HK-2 (cell line): ENCODE data around the gene NF1.

Experiments used
- DNase-seq: peaks from one replicate; pipeline ENCODE4 v3.0.0-alpha.2; 2018; ENCODE audit not compliant: unreplicated experiment

NF1 gene

GRCh38 chr17:31401456-31402254 is 306.9 kb downstream of the NF1 start:
- DNase-seq = no peak

DNA sequence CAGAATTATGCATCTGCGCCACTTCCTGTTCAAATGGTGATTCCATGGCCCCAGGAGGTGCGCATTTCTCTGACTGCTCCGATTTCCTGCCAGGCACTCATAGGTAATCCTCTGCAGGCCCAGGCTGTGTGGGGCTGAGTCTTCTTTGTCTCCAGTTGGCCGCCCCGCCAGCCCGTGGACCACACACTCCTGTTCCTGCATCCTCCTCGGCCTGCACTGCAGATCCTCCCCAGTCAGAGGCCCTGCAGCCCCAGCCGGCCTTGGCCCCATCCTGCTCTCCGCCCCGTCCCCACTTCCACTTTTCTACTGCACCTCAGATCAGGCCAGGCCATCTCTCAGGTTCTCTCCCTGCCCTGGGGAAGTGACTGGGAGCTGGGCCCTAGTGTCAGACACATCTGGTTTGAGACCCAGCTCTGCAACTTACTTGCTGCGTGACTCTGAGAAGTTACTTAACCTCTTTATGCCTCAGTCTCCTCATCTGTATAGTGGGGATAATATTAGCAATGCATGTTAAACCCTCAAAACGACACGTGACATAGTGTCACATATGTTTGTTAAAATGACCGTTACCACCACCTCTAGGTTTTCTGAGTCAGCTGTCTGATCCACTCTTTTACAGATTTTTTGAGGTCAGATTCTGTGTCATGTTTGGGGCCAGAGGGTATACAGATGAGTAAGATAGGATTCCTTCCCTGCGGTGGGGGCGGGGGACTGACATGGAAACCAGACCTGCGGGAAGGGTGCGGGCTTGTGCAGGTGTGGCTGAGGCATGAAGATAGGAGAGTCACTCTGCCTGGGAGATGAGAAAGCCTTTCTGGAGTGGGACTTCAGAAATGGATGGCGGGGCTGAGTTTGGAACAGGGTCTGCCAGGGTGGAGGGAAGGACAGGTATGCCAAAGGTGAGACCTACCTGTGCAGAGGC is 309.5 kb downstream of the NF1 start:
- no peak for DNase-seq

DNA sequence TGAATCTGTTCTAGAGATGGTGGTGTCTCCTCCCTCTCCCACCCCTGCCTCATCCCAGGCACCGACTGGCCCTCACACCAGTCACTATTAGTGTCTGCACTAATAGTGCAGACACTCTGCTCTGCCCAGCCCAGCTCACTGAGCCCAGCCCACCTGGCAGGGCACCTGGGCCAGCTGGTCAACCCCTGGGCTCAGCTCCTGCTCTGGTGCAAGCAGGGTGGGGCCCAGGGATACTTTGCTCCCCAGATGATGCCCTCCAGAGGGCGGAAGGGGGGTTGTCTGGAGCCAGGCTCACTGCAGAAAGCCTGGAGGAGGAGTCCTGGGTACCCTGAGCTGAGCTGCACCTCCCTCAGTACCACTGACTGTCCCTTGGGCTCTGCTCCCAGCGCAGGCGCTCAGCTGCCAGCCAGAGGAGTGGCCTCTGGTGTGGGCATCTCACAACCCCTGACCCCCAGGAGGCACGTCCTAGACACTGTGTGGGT is 311.2 kb downstream of the NF1 start:
- DNase-seq = no peak

DNA sequence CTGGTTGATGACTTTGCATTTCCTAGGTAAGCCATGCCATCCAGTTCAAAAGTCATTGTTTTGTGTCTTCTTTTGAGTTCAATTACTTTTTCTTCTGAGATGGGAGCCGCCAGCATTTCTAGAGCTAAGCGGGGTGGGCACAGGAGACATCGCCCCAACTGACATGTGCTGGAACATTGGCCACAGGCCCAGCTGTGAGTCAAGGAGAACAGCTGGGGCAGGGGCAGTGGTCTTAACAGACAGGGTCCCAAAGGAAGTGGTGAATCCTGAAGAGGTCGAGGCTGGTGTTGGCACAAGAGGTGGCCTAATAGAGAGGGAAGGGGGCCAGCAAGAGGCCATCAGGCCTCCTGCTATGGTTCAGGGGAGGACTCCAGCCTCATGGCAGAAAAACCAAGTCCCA is 313.8 kb downstream of the NF1 start:
- no peak for DNase-seq

DNA sequence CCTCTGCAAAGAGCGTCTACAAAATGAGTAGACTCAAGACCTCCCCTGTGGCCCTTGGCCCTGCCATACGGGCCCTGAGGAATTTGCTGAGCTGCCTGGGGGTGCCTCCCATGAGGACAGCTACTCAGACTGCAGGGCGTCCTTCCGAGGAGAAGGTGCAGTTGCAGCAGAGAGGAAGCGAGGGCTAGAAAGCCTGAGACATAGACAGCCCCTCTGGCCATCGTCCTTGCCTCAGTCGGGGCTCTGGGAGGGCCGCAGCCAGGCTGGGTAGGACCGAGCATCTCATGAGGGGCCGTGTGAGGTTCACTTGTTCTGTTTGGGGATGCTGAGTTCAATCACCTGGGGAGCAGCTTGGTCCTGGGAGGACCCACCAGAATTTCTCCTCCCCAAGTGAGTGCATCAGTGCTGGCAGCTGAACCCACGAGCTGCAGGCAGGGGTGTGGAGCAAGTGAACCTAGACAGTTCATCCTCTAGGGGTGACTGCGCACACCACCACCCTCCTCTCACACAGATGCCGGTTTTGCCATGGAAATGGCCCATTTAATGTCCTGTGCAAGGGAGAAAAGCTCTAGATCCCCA is 317.0 kb downstream of the NF1 start:
- no peak for DNase-seq

GRCh38 chr17:31412511-31412910 is 317.7 kb downstream of the NF1 start:
- DNase-seq = no peak

DNA sequence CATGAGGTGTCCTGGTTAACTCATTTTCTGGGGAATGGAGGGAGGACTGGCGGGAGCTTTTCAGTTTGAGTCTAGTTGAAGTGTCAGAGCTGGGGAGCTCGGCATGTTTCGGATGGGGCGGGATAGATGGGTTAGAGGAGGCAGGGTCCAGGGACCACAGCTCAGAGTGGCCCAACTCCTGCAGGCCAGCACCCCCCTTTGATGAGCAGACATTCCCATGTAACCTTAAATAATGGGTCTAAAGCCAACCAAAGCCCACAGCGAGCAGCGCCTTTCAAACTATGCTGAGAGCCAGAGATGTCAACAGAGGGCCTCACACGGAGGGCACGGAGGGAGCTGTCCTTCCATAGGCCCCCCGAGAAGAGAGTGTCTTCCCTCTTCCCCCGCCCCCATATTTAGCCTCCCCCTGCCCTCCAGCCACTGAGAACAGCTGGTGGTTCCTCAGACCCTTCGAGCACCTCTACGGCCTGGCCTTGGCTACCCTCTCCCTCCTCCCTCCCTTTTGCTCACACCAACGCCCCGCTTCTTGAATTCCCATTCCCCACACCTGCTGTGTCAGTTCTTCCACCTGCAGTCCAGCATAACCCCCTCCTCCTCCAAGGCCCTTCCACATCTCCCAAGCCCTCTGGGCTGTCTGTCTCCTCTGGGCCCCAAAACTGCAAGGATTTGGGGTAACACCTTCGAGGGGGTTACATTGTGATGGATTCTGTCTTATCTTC is 318.5 kb downstream of the NF1 start:
- no peak for DNase-seq

DNA sequence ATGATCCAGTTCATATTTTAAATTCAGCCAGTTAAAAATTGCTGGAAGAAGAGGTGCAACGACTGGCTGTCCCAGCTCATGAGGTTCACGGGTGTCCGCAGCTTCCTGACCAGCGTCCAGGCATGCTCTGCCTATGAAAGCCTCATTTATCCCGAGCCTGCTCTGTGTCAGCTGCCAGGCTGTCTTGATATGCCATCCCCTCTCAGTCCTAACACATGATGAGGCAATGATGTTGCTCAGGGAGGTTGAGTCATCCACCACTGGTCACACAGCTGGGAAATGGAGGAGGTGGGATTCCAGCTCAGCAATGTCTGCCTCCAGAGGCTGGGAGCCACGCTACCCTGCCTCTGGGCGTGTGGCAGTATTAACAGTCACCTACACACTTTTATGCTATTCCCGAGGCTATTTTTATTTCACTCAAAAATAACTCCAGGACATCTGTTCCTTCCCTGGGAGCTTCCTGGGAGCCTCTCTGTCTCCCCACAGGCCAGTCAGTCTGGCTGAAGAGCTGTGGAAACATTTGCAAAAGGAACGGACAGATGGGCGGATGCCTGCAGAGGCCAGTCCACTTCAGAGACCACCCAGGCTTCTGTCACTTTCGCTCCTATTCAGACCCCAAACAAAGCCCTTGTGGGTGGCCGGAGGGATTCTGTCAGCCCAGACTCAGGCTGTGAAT is 319.2 kb downstream of the NF1 start:
- DNase-seq = no peak

GRCh38 chr17:31414550-31414918 is 319.8 kb downstream of the NF1 start:
- DNase-seq = no peak

DNA sequence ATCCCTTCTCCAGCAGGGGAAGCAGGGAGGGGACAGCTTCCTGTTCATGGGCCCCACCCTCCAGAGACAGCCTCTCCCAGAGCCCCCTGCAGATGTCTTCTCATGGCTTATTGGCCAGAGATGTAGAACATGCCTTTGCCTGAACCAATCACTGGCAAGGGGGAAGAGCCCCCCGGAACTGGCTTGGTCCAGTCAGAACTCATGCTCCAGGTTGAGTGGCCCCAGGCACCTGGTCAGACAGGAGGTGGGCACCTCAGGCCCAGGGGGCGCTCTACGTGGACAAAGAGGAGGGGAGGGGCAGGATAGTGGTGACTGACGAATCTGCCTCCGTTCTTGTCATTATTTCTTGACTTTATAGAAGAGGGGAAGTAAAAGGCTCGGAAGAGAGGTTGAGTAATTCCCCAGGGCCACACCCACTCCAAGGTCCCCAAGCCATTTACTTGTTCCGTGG is 320.3 kb downstream of the NF1 start:
- no peak for DNase-seq

DNA sequence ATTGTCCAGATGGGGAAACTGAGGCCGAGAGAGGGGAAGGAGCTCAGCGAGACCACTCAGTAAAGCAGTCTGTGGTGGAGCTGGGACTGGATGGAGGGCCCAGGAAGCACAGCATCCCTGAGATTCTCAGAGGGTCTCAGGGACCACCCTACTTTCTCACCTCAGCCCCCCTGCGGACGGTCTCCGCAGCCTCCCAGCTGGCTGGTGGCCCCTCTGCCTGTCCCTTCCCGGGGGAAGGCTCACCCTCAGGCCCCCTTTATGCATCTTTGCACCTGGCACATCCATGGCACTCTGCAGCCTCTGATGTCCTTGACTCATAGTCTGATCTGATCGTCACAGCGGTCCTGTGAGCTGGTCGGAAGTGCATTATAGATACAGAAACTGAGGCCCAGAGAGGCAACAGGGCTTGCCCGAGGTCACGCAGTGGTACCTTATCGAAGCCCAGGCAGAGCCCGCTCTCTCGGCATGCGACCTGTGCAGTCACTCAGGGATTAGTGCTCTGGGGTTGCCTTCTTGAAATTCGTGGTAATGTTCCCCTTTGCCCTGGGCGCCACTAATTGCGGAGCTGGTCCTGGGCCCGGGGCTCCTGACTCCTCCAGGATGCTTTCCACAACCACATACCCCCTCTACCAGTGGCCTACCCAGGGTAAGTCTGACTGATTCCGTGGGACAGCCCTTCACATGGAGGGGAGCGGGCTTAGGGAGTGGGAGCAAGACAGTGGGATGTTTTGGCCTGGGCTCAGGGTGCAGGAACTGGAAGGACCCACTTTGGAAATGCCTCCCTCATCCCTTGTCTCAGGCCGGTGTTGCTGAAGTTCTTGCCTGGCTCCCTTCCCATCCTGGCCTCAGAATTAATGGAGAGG is 321.1 kb downstream of the NF1 start:
- no peak for DNase-seq

DNA sequence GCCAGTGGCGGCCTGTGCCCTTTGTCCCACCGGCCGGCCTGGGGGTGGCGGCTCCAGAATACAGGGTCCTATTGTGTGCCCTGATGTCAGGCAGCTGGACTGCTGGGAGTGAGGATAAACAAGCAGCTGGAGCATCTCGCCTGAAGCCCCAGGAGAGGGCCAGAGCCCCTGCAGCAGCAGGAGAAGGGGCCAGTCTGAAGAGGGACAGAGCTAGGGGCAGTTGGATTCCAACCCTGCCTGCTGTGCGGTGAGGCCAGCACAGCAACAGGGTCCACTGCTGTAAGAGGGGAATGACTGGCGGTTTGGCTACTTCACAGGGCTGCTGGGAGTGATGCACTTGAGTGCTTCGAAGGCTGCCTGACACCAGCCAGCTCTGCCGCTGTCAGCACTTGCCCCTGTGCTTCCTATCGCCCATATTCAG is 321.7 kb downstream of the NF1 start:
- DNase-seq = no peak

- DNase-seq = no peak
Measured at GRCh38 chr17:31417051-31417792, 322.4 kb downstream of the NF1 start.

- no peak for DNase-seq
Measured at GRCh38 chr17:31418773-31419350, 324.1 kb downstream of the NF1 start.

DNA sequence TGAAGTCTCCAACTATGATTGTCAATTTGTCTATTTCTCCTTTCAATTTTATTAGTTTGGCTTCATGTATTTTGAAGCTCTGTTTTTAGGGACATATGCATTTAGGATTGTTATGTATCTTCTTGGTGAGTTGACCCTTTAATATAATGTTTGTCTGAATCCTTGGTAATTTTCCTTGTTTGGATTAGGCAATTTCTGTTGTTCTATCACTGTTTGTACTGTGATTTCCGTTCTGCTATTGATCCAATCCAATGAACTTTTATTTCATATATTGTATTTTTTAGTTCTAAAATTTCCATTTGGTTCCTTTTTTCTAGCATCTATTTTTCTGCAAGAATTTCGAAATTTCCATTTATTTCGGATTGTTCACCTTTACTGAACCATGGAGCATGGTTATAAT is 327.7 kb downstream of the NF1 start:
- no peak for DNase-seq

- no peak for DNase-seq
Measured at GRCh38 chr17:31424944-31425281, 330.1 kb downstream of the NF1 start.

GRCh38 chr17:31425282-31426040 is 330.7 kb downstream of the NF1 start:
- no peak for DNase-seq
